Parathyroid adenoma (tissue), 2 donors: ENCODE measurements around the gene BRINP3.

Experiments
- H2AFZ ChIP-seq: fragments of 300-600 bp; sonication (generic); one replicate; pipeline ENCODE4 v1.7.0; 2017; ENCODE audit warnings: antibody characterized with exemption, mild to moderate bottlenecking
- H3K27ac ChIP-seq: fragments of 300-600 bp; sonication (generic); one replicate; pipeline ENCODE4 v1.7.0; 2017
- H3K27me3 ChIP-seq: fragments of 300-600 bp; sonication (generic); one replicate; pipeline ENCODE4 v1.7.0; 2017; ENCODE audit warnings: low read length; ENCODE audit not compliant: control insufficient read depth, insufficient read depth
- H3K36me3 ChIP-seq: fragments of 300-600 bp; sonication (generic); one replicate; pipeline ENCODE4 v1.7.0; 2017; ENCODE audit warnings: low read length; ENCODE audit not compliant: control insufficient read depth, insufficient read depth
- H3K4me1 ChIP-seq: fragments of 300-600 bp; sonication (generic); one replicate; pipeline ENCODE4 v1.7.0; 2017; ENCODE audit warnings: control low read depth
- H3K4me2 ChIP-seq: fragments of 300-600 bp; sonication (generic); one replicate; pipeline ENCODE4 v1.7.0; 2017; ENCODE audit warnings: low read length
- H3K4me3 ChIP-seq: fragments of 300-600 bp; sonication (generic); one replicate; pipeline ENCODE4 v1.7.0; 2017; ENCODE audit warnings: low read depth, low read length
- H3K79me2 ChIP-seq: fragments of 300-600 bp; sonication (generic); one replicate; pipeline ENCODE4 v1.7.0; 2017; ENCODE audit warnings: control low read depth
- H3K9ac ChIP-seq: fragments of 300-600 bp; sonication (generic); one replicate; pipeline ENCODE4 v1.7.0; 2017; ENCODE audit warnings: mild to moderate bottlenecking
- H3K9me3 ChIP-seq: fragments of 300-600 bp; sonication (generic); one replicate; pipeline ENCODE4 v1.7.0; 2017; ENCODE audit warnings: low read length; ENCODE audit not compliant: control insufficient read depth
- TF ChIP-seq, protein P1 (sequence below): fragments of 300-600 bp; sonication (generic); IDR thresholded peaks from one replicate; pipeline ENCODE4 v1.7.0; 2017; ENCODE audit warnings: antibody characterized with exemption, mild to moderate bottlenecking
- donor health status: primary hyperparathyroidism.

Gene BRINP3

DNA sequence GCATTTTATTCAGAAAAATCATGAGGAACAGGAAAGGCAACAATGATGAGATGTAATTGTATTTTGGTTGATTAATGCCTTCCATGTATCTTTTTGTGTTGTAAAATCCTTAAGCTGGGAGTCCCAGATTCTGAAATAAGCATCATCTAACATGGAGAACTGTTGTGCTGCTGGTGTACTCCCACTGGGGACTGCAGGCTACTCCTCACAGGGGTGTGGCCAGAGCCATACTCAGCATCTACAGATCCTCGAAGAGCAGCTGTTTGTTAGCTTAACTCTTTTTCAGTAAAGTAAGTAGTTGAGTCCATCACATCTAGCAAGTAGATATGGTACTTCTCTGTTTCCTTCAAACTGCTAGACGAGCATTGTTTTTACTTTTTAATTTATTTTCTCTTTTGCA lies 358.0 kb downstream of the BRINP3 start:
- Histone ChIP-seq H3K9me3 (no peaks in the 10 kb centered on the region), H3K79me2 (no peaks in the 10 kb centered on the region), H3K4me2 (no peak overlapping the region), H2AFZ (no peak overlapping the region), H3K4me3 (no peak overlapping the region), H3K27me3 (no peaks in the 10 kb centered on the region), H3K9ac (no peak overlapping the region), H3K27ac (no peak overlapping the region), H3K36me3 (no peaks in the 10 kb centered on the region), H3K4me1 (no peaks in the 10 kb centered on the region)
- TF ChIP-seq, protein P1, sequence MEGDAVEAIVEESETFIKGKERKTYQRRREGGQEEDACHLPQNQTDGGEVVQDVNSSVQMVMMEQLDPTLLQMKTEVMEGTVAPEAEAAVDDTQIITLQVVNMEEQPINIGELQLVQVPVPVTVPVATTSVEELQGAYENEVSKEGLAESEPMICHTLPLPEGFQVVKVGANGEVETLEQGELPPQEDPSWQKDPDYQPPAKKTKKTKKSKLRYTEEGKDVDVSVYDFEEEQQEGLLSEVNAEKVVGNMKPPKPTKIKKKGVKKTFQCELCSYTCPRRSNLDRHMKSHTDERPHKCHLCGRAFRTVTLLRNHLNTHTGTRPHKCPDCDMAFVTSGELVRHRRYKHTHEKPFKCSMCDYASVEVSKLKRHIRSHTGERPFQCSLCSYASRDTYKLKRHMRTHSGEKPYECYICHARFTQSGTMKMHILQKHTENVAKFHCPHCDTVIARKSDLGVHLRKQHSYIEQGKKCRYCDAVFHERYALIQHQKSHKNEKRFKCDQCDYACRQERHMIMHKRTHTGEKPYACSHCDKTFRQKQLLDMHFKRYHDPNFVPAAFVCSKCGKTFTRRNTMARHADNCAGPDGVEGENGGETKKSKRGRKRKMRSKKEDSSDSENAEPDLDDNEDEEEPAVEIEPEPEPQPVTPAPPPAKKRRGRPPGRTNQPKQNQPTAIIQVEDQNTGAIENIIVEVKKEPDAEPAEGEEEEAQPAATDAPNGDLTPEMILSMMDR = no peak

DNA sequence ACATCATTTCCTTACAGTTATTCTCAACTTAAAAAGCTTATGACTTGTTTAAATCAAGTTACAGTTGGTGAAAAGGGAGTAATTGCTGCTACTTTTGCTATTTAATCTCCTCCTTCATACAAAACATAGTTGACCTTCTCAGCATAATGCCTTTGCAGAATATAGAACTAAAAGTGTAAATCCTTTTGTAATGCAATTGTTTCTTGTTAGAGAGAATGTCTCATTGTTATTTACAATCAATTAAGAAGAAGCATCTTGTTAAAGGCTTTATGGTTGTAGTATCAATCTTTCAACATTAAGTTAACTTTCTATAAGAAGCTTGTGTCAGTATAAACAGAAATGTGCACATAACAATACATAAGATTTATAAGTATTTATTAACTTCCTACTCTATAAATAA lies 360.7 kb downstream of the BRINP3 start:
- no peak overlapping the region for H3K4me2 ChIP-seq
- no peak overlapping the region for H3K27ac ChIP-seq
- no peak overlapping the region for H3K4me3 ChIP-seq
- no peaks in the 10 kb centered on the region for H3K9me3 ChIP-seq
- no peaks in the 10 kb centered on the region for H3K79me2 ChIP-seq
- H3K27me3 ChIP-seq = no peaks in the 10 kb centered on the region
- no peaks in the 10 kb centered on the region for H3K36me3 ChIP-seq
- no peak overlapping the region for H2AFZ ChIP-seq
- H3K4me1 ChIP-seq = no peaks in the 10 kb centered on the region
- no peak overlapping the region for H3K9ac ChIP-seq
- TF ChIP-seq, protein P1 = no peak

DNA sequence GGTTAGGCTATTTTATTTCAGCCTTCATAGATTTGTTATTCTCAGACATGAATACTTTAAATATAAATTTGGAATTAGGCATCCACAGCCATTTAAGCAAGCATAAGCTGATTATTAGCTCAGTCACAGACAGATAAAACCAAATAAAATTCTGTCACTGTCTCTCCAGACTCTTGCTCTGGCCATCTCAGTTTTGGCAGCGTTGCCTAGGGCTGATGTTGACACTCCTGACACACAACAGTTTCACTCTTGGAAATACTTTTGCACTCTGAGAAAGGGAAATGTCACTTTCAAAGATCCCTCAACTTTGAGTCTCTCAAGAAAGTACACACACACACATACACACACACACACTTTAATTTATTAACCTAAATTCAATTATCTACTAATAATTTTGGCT lies 372.7 kb downstream of the BRINP3 start:
- no peaks in the 10 kb centered on the region for H3K9me3 ChIP-seq
- no peak overlapping the region for H3K4me2 ChIP-seq
- H3K4me1 ChIP-seq = no peaks in the 10 kb centered on the region
- H3K4me3 ChIP-seq = no peak overlapping the region
- H3K79me2 ChIP-seq = no peaks in the 10 kb centered on the region
- TF ChIP-seq, protein P1 = no peak
- H2AFZ ChIP-seq = no peak overlapping the region
- no peaks in the 10 kb centered on the region for H3K36me3 ChIP-seq
- H3K9ac ChIP-seq = no peak overlapping the region
- no peak overlapping the region for H3K27ac ChIP-seq
- H3K27me3 ChIP-seq = no peaks in the 10 kb centered on the region

GRCh38 chr1:190102757-190103326 lies 374.8 kb downstream of the BRINP3 start:
- H3K4me3 ChIP-seq = no peak overlapping the region
- no peaks in the 10 kb centered on the region for H3K9me3 ChIP-seq
- H3K79me2 ChIP-seq = no peaks in the 10 kb centered on the region
- H3K4me2 ChIP-seq = no peak overlapping the region
- H2AFZ ChIP-seq = no peak overlapping the region
- no peaks in the 10 kb centered on the region for H3K36me3 ChIP-seq
- H3K27ac ChIP-seq = no peak overlapping the region
- no peak overlapping the region for H3K9ac ChIP-seq
- no peaks in the 10 kb centered on the region for H3K4me1 ChIP-seq
- TF ChIP-seq, protein P1 = no peak
- no peaks in the 10 kb centered on the region for H3K27me3 ChIP-seq

- H3K4me2 ChIP-seq = no peak overlapping the region
Observed at GRCh38 chr1:190101756-190102155, 375.9 kb downstream of the BRINP3 start.

More at GRCh38 chr1:190101756-190102155, 375.9 kb downstream of the BRINP3 start:
- Histone ChIP-seq H3K4me1 (no peaks in the 10 kb centered on the region), H3K9ac (no peak overlapping the region), H3K27me3 (no peaks in the 10 kb centered on the region), H3K4me3 (no peak overlapping the region), H3K27ac (no peak overlapping the region), H3K36me3 (no peaks in the 10 kb centered on the region), H2AFZ (no peak overlapping the region), H3K79me2 (no peaks in the 10 kb centered on the region), H3K9me3 (no peaks in the 10 kb centered on the region)
- TF ChIP-seq, protein P1 = no peak
